KMS-11 (cell line): ENCODE results near the gene CMBL.

Experiments used
- H2AFZ ChIP-seq: fragments of 200-600 bp; sonication (generic); 2 replicates; pipeline ENCODE4 v1.6.1; 2016; ENCODE audit warnings: antibody characterized with exemption, mixed run types, low read depth
- H3K27ac ChIP-seq: fragments of 200-600 bp; sonication (generic); 2 replicates; pipeline ENCODE4 v1.6.1; 2016; ENCODE audit warnings: mild to moderate bottlenecking, mixed run types
- H3K27me3 ChIP-seq: fragments of 200-600 bp; sonication (generic); 2 replicates; pipeline ENCODE4 v1.6.1; 2017; ENCODE audit warnings: mild to moderate bottlenecking, low read depth, mixed run types, moderate library complexity; ENCODE audit not compliant: insufficient read depth
- H3K36me3 ChIP-seq: fragments of 200-600 bp; sonication (generic); 2 replicates; pipeline ENCODE4 v1.6.1; 2017; ENCODE audit warnings: mild to moderate bottlenecking, mixed run types; ENCODE audit not compliant: insufficient read depth
- H3K4me1 ChIP-seq: fragments of 200-600 bp; sonication (generic); 2 replicates; pipeline ENCODE4 v1.6.1; 2016; ENCODE audit warnings: mild to moderate bottlenecking, low read depth, mixed run types; ENCODE audit not compliant: poor library complexity, severe bottlenecking
- H3K4me2 ChIP-seq: fragments of 200-600 bp; sonication (generic); 2 replicates; pipeline ENCODE4 v1.7.0; 2016; ENCODE audit warnings: mild to moderate bottlenecking, mixed run types
- H3K4me3 ChIP-seq: fragments of 200-600 bp; sonication (generic); IDR thresholded peaks from 2 replicates; pipeline ENCODE4 v1.6.1; 2017; ENCODE audit warnings: low read depth, low read length, mixed read lengths; ENCODE audit not compliant: insufficient read depth
- H3K79me2 ChIP-seq: fragments of 200-600 bp; sonication (generic); 2 replicates; pipeline ENCODE4 v1.6.1; 2016; ENCODE audit warnings: low read depth, mixed run types; ENCODE audit not compliant: insufficient read depth
- H3K9ac ChIP-seq: fragments of 200-600 bp; sonication (generic); 2 replicates; pipeline ENCODE4 v1.6.1; 2016; ENCODE audit warnings: mild to moderate bottlenecking, mixed run types
- H4K20me1 ChIP-seq: fragments of 200-600 bp; sonication (generic); 2 replicates; pipeline ENCODE4 v1.6.1; 2016; ENCODE audit warnings: mild to moderate bottlenecking, mixed run types; ENCODE audit not compliant: insufficient read depth
- TF ChIP-seq, protein P1 (sequence below): fragments of 200-600 bp; sonication (generic); conservative IDR thresholded peaks from 2 replicates; pipeline ENCODE4 v1.6.1; 2017; ENCODE audit warnings: low read depth, mild to moderate bottlenecking, antibody characterized with exemption, low read length, moderate library complexity, mixed read lengths

CMBL gene

DNA sequence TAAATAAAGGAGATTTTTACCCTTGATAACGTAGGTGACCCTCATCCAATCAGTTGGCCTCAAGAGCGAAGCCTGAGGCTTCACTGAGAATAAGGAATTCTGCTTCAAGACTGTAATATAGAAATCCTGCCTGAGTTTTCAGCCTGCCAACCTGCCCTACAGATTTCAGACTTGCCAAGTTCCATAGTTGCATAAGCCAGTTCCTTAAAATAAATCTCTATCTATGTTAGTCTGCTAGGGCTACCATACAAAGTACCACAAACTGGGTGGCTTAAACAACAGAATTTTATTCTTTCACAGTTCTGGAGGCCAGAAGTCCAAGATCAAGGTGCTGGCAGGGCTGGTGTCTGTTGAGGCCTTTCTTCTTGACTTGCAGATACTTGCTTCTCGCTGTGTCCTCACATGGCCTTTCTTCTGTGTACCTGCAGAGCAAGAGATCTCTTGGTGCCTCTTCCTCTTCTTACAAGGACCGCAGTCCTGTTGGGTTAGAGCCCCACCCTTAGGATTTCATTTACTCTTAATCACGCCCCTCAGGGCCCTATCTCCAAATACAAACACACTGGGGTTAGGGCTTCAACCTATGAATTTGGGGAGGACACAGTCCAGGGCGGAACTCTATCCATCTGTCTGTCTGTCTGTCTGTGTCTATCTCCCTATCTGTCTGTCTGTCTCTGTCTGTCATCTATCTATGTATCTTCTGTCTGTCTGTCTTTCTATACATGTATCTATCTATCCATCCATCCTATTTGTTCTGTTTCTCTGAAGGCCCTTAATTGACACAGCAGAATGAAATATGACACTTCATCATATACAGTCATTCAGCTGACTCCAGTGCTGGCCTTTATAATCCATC lies 17.0 kb upstream of the CMBL start:
- no peaks in the 10 kb centered on the region for H3K79me2 ChIP-seq
- H3K27ac ChIP-seq, result no peak overlapping the region
- H3K9ac ChIP-seq, result no peak overlapping the region
- H3K4me1 ChIP-seq, result no peaks in the 10 kb centered on the region
- H4K20me1 ChIP-seq, result no peaks in the 10 kb centered on the region
- H2AFZ ChIP-seq, result no peak overlapping the region
- TF ChIP-seq, protein P1, sequence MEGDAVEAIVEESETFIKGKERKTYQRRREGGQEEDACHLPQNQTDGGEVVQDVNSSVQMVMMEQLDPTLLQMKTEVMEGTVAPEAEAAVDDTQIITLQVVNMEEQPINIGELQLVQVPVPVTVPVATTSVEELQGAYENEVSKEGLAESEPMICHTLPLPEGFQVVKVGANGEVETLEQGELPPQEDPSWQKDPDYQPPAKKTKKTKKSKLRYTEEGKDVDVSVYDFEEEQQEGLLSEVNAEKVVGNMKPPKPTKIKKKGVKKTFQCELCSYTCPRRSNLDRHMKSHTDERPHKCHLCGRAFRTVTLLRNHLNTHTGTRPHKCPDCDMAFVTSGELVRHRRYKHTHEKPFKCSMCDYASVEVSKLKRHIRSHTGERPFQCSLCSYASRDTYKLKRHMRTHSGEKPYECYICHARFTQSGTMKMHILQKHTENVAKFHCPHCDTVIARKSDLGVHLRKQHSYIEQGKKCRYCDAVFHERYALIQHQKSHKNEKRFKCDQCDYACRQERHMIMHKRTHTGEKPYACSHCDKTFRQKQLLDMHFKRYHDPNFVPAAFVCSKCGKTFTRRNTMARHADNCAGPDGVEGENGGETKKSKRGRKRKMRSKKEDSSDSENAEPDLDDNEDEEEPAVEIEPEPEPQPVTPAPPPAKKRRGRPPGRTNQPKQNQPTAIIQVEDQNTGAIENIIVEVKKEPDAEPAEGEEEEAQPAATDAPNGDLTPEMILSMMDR, result no peak
- no peak overlapping the region for H3K4me3 ChIP-seq
- no peaks in the 10 kb centered on the region for H3K36me3 ChIP-seq
- H3K4me2 ChIP-seq, result no peak overlapping the region
- no peaks in the 10 kb centered on the region for H3K27me3 ChIP-seq

DNA sequence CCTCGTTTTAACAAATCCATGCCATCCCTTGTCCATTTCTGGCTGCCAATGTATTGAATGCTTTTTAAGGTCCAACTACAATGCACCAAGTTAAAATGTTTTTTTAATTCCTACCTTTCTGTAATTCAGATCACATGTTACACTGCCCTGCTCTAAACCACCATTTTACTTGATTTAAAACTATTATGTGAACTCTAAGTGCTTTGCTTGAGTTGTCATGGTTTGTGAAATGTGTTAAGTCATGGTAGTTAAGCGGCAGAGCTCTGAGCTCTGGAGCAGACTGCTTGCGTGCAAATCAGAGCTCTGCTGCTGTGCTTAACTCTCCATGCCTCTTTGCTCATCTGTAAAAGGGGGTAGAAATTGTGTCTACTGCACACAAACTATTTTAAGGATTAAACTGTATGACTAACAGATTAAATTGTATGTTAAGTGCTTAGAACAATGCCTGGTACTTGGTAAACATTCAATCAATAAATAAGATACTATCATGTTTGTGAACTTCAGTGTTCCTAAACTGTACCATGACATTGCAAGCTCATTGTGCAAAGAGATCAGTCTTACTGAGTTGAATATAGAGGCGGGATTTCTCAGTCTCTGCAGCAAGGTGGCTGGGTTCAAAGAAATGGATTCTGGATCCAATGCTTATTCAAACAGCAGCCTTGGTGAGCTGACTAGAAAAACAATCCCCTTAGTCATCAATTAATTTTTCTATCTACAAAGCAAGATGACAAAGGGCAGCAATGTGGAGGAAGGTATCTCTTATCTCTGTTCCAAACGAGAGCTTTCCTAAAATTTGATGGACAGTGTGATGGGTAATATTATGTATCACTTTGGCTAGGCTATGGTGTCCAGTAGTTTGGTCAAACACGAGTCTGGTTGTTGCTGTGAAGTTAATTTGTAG lies 16.1 kb upstream of the CMBL start:
- no peaks in the 10 kb centered on the region for H3K36me3 ChIP-seq
- no peaks in the 10 kb centered on the region for H4K20me1 ChIP-seq
- H3K27ac ChIP-seq, result no peak overlapping the region
- TF ChIP-seq, protein P1, result no peak
- no peak overlapping the region for H3K4me2 ChIP-seq
- no peaks in the 10 kb centered on the region for H3K79me2 ChIP-seq
- no peaks in the 10 kb centered on the region for H3K4me1 ChIP-seq
- H3K9ac ChIP-seq, result no peak overlapping the region
- H3K27me3 ChIP-seq, result no peaks in the 10 kb centered on the region
- no peak overlapping the region for H2AFZ ChIP-seq
- H3K4me3 ChIP-seq, result no peak overlapping the region

DNA sequence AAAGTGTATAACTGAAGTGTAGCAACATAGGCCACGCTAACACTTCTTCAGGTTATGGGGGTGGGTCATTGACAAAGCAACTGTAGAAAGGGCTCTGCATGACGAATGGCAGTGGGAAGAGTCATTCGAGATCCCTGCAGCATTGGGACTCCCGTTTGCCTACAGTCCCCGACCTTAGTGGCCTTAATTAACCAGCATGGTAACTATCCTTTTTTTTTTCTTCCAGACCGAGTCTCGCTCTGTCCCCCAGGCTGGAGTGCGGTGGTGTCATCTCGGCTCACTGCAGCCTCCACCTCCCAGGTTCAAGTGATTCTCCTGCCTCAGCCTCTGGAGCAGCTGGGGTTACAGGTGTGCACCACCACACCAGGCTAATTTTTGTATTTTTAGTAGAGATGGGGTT lies 14.2 kb upstream of the CMBL start:
- H3K4me2 ChIP-seq, result no peak overlapping the region
- H3K36me3 ChIP-seq, result no peaks in the 10 kb centered on the region
- TF ChIP-seq, protein P1, result no peak
- no peak overlapping the region for H3K4me3 ChIP-seq
- no peaks in the 10 kb centered on the region for H4K20me1 ChIP-seq
- H3K79me2 ChIP-seq, result no peaks in the 10 kb centered on the region
- H3K27ac ChIP-seq, result no peak overlapping the region
- H3K4me1 ChIP-seq, result no peaks in the 10 kb centered on the region
- no peak overlapping the region for H3K9ac ChIP-seq
- no peak overlapping the region for H2AFZ ChIP-seq
- no peaks in the 10 kb centered on the region for H3K27me3 ChIP-seq

DNA sequence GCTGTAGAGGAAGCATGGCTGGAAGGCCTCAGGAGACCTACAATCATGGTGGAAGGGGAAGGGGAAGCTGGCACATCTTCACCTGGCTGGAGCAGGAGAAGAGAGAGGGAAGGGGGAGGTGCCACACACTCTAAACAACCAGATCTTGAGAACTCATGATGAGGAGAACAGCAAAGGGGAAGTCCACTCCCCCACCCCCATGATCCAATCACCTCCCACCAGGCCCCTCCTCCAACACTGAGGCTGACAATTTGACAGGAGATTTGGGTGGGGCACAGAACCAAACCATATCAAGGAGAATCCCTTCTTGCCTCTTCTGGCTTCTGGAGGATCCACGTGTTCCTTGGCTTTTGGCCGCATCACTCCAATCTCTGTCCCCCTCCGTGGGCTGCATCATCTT lies 13.1 kb upstream of the CMBL start:
- TF ChIP-seq, protein P1, result no peak
- Histone ChIP-seq H3K79me2 (no peaks in the 10 kb centered on the region), H2AFZ (no peak overlapping the region), H3K27me3 (no peaks in the 10 kb centered on the region), H3K36me3 (no peaks in the 10 kb centered on the region), H3K27ac (no peak overlapping the region), H3K4me1 (no peaks in the 10 kb centered on the region), H4K20me1 (no peaks in the 10 kb centered on the region), H3K4me3 (no peak overlapping the region), H3K9ac (no peak overlapping the region), H3K4me2 (no peak overlapping the region)
